Nephron (organoid): Measurements from ENCODE around the gene ASB2.

Experiments used
- H3K27ac Mint-ChIP-seq, 3 experiments: 2 replicates each; pipeline ENCODE4 v1.8.0; 2020; ENCODE audit warnings: mixed read lengths in 3 of 3, mild to moderate bottlenecking in 2 of 3, moderate library complexity in 1 of 3
- H3K27me3 Mint-ChIP-seq: 2 replicates; pipeline ENCODE4 v1.8.0; 2021; ENCODE audit warnings: low read depth, mild to moderate bottlenecking, moderate library complexity, mixed read lengths
- H3K36me3 Mint-ChIP-seq: 2 replicates; pipeline ENCODE4 v1.8.0; 2020; ENCODE audit warnings: low read depth, mixed read lengths
- H3K4me1 Mint-ChIP-seq: 2 replicates; pipeline ENCODE4 v1.8.0; 2020; ENCODE audit warnings: mixed read lengths
- H3K4me3 Mint-ChIP-seq, 3 experiments: 2 replicates each; pipeline ENCODE4 v1.8.0; 2020; ENCODE audit warnings: mild to moderate bottlenecking in 3 of 3, mixed read lengths in 3 of 3, moderate library complexity in 2 of 3
- H3K9me3 Mint-ChIP-seq: 2 replicates; pipeline ENCODE4 v1.8.0; 2020; ENCODE audit warnings: mixed read lengths
- CTCF ChIP-seq, 3 experiments: fragments of 200-600 bp; sonication (generic); IDR thresholded peaks; one replicate each; pipeline ENCODE4 v1.5.0; 2021; ENCODE audit warnings: antibody characterized with exemption in 3 of 3; ENCODE audit not compliant: unreplicated experiment in 3 of 3

ASB2 gene

DNA sequence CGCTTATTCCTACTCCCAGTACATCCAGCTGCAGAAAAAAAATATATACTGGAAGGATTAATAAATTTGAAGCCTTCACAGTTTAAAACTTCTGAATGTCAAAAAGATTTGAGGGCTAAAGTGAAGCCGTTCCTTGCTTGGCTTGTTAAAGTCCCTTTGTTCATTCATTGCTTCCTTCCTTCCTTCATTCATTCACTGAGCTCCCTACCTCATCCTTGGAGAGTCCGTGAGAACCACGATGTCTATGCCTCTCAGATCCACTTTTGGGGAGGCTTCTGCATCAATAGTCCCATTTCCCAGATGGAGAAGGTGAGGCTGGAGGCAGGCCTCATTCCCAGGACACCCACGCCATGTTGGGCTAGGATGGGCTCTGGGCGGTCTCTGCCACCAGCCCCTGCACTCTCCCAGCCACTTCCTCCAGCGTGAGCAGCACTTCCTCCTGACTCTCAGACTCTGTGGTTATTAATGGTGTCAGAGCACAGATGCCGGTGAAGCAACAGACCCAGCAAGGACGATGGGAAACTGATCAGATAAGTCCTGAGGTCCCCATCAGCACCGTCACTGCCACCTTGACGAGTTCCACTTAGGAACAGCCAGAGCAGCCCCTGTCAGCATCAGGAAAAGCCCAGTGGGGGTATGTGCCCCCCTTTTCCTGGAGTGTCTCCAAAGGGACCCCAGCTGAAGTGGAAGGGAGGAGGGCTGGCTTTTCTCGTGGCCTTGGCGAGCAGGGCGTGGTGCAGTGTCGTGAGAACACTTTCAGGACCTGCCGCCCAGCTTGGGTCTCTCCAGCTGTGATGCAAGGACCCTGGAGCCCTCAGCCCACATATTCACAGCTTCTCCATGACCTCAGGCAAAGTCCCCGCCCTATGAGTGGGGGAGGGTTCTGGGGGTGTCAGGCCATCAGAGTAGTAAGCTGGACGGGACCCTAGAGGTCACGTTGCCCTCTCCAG is 21.2 kb downstream of the ASB2 start:
- Mint-ChIP-seq H3K9me3 (no peaks in the 10 kb centered on the region), H3K36me3 (no peaks in the 10 kb centered on the region), H3K27me3 (peaks cover 27% of the 10 kb centered on the region), H3K4me3 (peak overlapping the region in 2 of 3 experiments; percentile 48 to 66), H3K27ac (no peak overlapping the region), H3K4me1 (peaks cover 59% of the 10 kb centered on the region)
- TF ChIP-seq CTCF (IDR thresholded peaks at IDR 0.05; ENCODE audit: unreplicated experiment in 3 of 3), result no peak

- H3K4me3 Mint-ChIP-seq, result peak overlapping the region in 1 of 3 experiments; percentile 66
- no peaks in the 10 kb centered on the region for H3K9me3 Mint-ChIP-seq
- H3K27me3 Mint-ChIP-seq, result peaks cover 27% of the 10 kb centered on the region
- H3K4me1 Mint-ChIP-seq, result peaks cover 57% of the 10 kb centered on the region
- H3K36me3 Mint-ChIP-seq, result no peaks in the 10 kb centered on the region
- H3K27ac Mint-ChIP-seq, result no peak overlapping the region
- no peak for TF ChIP-seq CTCF (IDR thresholded peaks at IDR 0.05; ENCODE audit: unreplicated experiment in 3 of 3)
Observed at GRCh38 chr14:93954516-93954830, 21.9 kb downstream of the ASB2 start.

DNA sequence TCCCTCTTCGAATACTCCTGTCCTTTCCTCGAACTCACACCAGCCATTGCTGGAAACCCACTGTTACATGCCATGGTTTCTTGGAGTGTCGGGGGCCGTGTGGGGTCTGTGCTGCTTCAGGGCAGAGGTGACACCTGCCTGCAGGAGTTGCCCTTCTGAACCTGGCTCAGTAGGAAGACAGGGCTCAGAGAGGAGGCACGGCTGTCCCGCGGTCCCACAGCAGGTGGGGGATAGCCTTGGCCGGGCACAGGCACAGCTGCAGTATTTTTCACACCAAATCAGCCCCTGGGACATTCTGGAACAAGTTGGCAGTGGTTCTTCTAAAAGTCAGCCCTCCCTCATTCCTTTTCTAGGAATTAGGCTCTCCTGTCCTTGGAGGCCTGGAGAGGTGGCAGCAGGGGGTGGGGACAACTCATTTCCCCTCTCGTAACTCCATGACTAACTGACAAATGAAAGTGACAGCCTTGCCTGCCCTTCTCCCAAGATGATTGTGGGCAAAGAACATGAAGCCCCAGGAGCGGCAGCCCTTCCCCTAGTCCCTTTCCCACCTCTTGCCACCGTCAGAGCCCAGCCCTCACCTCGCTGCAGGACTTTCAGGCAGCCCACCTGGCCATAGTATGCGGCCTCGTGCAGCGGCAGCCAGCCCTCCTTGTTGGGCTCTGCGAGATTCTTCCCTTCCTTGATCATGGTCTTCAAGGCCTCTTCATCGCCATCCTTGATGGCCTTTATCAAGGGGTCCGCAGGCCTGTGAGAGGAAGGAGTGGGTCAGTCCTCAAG is 22.4 kb downstream of the ASB2 start:
- Mint-ChIP-seq H3K27ac (no peak overlapping the region), H3K4me3 (no peak overlapping the region), H3K4me1 (peaks cover 52% of the 10 kb centered on the region), H3K9me3 (no peaks in the 10 kb centered on the region), H3K36me3 (no peaks in the 10 kb centered on the region), H3K27me3 (peaks cover 27% of the 10 kb centered on the region)
- no peak for TF ChIP-seq CTCF (IDR thresholded peaks at IDR 0.05; ENCODE audit: unreplicated experiment in 3 of 3)

DNA sequence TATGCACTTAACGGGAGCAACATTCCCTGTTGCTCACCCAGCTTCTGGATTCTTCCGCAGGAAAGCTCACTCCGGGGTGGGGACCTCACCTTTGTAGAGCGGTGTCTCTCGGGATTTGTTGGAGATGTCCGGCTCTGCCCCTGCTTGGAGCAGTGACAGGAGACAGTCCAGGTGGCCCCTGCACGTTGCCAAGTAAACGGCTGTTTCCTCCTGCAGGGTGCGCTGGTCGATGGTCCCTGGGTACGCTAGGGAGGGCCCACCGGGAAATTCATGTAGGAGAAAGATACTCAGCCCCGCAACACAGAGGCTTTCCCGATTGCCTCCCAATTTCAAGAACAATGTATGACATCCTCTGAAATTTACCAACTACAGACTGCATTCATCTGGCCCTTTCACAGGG is 23.1 kb downstream of the ASB2 start:
- H3K4me1 Mint-ChIP-seq, result peaks cover 45% of the 10 kb centered on the region
- no peak overlapping the region for H3K27ac Mint-ChIP-seq
- no peak overlapping the region for H3K4me3 Mint-ChIP-seq
- no peak for TF ChIP-seq CTCF (IDR thresholded peaks at IDR 0.05; ENCODE audit: unreplicated experiment in 3 of 3)
- H3K9me3 Mint-ChIP-seq, result no peaks in the 10 kb centered on the region
- H3K27me3 Mint-ChIP-seq, result peaks cover 27% of the 10 kb centered on the region
- H3K36me3 Mint-ChIP-seq, result no peaks in the 10 kb centered on the region

GRCh38 chr14:93952829-93953228 is 23.5 kb downstream of the ASB2 start:
- no peak for TF ChIP-seq CTCF (IDR thresholded peaks at IDR 0.05; ENCODE audit: unreplicated experiment in 3 of 3)
- no peaks in the 10 kb centered on the region for H3K36me3 Mint-ChIP-seq

More at GRCh38 chr14:93952829-93953228, 23.5 kb downstream of the ASB2 start:
- Mint-ChIP-seq H3K4me1 (peaks cover 42% of the 10 kb centered on the region), H3K27me3 (peaks cover 27% of the 10 kb centered on the region), H3K9me3 (no peaks in the 10 kb centered on the region), H3K4me3 (no peak overlapping the region), H3K27ac (no peak overlapping the region)
